NB4 (cell line): Measurements from ENCODE around the gene CIITA.

Experiments used
- CTCF ChIP-seq: IDR thresholded peaks from one replicate; pipeline ENCODE4 v1.5.1; 2012; ENCODE audit warnings: low read depth, low read length
- POLR2A ChIP-seq: IDR thresholded peaks from 2 replicates; pipeline ENCODE4 v1.6.1; 2011; ENCODE audit warnings: mild to moderate bottlenecking; ENCODE audit not compliant: insufficient read length; ENCODE audit errors: extremely low read depth

- TF ChIP-seq POLR2A (no peak), CTCF (no peak)
Observed at GRCh38 chr16:10827691-10828341, 49.2 kb upstream of the CIITA start.
